Testis (tissue), 2 donors: ENCODE measurements around the gene SMARCD2.

Source experiments
- POLR2A ChIP-seq: fragments of 450-650 bp; IDR thresholded peaks from one replicate; pipeline ENCODE4 v1.6.1; 2017; ENCODE audit warnings: antibody characterized with exemption, mild to moderate bottlenecking, moderate library complexity
- TF ChIP-seq, protein P1 (sequence below), 3 experiments: fragments of 450-650 bp in 2 of 3; fragments of 200-600 bp in 1 of 3; sonication (generic) in 1 of 3; IDR thresholded peaks; one replicate each; pipeline ENCODE4 v1.5.1; 2016 to 2019; ENCODE audit warnings: antibody characterized with exemption in 3 of 3, mild to moderate bottlenecking in 2 of 3, moderate library complexity in 1 of 3

DNA sequence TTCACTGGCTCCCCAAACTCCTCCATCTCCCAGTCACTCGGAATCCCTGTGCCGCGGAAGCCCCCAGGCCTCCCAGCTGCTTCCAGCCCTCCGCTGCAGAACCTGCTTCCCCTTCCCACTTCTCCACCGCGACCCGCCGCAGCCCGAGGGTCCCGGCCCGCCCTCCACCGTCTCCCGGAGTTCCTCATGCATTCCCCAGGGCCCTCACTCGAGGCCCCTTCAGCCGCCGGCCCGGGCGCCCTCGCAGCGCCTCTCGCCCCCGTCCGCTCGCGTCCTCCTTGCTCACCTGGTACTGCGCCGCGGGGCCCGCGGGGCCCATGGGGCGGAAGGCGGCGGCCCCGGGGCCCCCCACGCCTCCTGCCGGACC is 329 bp downstream of the SMARCD2 start:
- TF ChIP-seq, protein P1, sequence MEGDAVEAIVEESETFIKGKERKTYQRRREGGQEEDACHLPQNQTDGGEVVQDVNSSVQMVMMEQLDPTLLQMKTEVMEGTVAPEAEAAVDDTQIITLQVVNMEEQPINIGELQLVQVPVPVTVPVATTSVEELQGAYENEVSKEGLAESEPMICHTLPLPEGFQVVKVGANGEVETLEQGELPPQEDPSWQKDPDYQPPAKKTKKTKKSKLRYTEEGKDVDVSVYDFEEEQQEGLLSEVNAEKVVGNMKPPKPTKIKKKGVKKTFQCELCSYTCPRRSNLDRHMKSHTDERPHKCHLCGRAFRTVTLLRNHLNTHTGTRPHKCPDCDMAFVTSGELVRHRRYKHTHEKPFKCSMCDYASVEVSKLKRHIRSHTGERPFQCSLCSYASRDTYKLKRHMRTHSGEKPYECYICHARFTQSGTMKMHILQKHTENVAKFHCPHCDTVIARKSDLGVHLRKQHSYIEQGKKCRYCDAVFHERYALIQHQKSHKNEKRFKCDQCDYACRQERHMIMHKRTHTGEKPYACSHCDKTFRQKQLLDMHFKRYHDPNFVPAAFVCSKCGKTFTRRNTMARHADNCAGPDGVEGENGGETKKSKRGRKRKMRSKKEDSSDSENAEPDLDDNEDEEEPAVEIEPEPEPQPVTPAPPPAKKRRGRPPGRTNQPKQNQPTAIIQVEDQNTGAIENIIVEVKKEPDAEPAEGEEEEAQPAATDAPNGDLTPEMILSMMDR (IDR thresholded peaks at IDR 0.05), result no peak
- TF ChIP-seq POLR2A, result no peak
